Vagina (tissue), 2 donors: ENCODE results near the gene PROSER2. TPM values are rescaled to one million over a fixed set of nuclear protein-coding genes. Genes with fewer than 3 reads are reported as not detected.

Experiments
- DNase-seq, 2 donors: peaks; one replicate each; pipeline ENCODE4 v3.0.0-alpha.2; 2017; ENCODE audit errors: extremely low spot score in 2 of 2
- H3K27ac ChIP-seq: fragments of 200-600 bp; sonication (generic); one replicate; pipeline ENCODE4 v1.5.1; 2019
- H3K27me3 ChIP-seq: fragments of 200-600 bp; sonication (generic); one replicate; pipeline ENCODE4 v1.5.1; 2019
- H3K36me3 ChIP-seq, 2 donors: fragments of 200-600 bp; sonication (generic); one replicate each; pipeline ENCODE4 v1.5.1; 2017 to 2019
- H3K4me1 ChIP-seq: fragments of 200-600 bp; sonication (generic); one replicate; pipeline ENCODE4 v1.5.1; 2019
- H3K4me3 ChIP-seq, 2 donors: fragments of 200-600 bp; sonication (generic); 1 replicate in 1 of 2; 2 replicates in 1 of 2; pipeline ENCODE4 v1.5.1; 2016 to 2019
- H3K9me3 ChIP-seq: fragments of 200-600 bp; sonication (generic); one replicate; pipeline ENCODE4 v1.5.1; 2019
- POLR2A ChIP-seq, 2 donors: fragments of 450-650 bp; IDR thresholded peaks; one replicate each; pipeline ENCODE4 v1.6.1; 2017; ENCODE audit warnings: antibody characterized with exemption in 2 of 2, mild to moderate bottlenecking in 2 of 2, moderate library complexity in 2 of 2
- POLR2AphosphoS5 ChIP-seq, 2 donors: sonication (generic); formaldehyde crosslinking; IDR thresholded peaks; one replicate each; pipeline ENCODE4 v1.9.0; 2017; ENCODE audit warnings: antibody characterized with exemption in 2 of 2, mild to moderate bottlenecking in 2 of 2, low read depth in 1 of 2; ENCODE audit not compliant: insufficient read depth in 1 of 2
- intact Hi-C: fragments of 100-400 bp; cut with DNase I; formaldehyde crosslinking; loops from one replicate; pipeline ENCODE4 v1.15.1; 2023
- total RNA-seq: library from RNA; depleted of rRNA; stranded (reverse); fragments of >200 nt; gene quantifications from one replicate; pipeline ENCODE4 v1.2.3, GENCODE V29; 2016
- TF ChIP-seq, protein P1 (sequence below), 3 experiments: fragments of 450-650 bp in 2 of 3; fragments of 200-600 bp in 1 of 3; sonication (generic) in 1 of 3; IDR thresholded peaks; one replicate each; pipeline ENCODE4 v1.5.1; 2017 to 2019; ENCODE audit warnings: antibody characterized with exemption in 3 of 3, mild to moderate bottlenecking in 2 of 3, moderate library complexity in 2 of 3

The PROSER2 gene
- total RNA-seq, 1 donor from 2014 or later: 8.1 TPM

DNA sequence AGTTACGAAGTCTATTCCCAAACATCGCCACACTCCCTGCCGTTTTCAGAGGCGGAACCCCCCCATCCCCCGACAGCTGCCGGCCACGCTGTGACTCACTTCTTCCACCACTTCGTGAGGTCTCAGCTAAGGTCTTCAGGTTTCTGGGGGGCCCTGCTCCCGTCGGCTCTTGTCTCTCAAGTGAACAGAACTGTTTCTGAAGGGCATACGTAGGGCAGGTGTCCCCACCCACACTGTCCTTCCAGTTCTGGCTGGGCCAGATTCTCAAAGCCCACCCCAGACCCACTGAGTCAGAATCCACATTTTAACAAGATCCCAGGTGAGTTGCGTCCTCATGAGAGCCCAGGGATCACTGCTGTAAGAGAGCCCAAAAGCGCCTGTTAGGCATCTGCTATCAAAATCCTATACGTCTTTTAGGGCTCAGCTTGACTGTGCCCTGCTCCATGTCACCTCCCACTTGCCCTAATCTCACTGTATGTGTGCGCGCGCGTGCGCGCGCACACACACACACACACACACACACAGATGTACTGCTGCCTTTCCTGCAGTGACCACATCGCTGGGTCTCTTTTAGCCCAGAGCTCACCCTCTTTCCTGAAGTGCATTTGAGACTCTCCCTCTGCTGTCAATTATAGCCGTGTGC lies 78.8 kb downstream of the PROSER2 start:
- no peak overlapping the region for H3K27ac ChIP-seq
- H3K4me1 ChIP-seq: no peaks in the 10 kb centered on the region
- H3K9me3 ChIP-seq: no peaks in the 10 kb centered on the region
- no peak for DNase-seq
- H3K4me3 ChIP-seq: no peak overlapping the region
- no peaks in the 10 kb centered on the region for H3K27me3 ChIP-seq
- TF ChIP-seq, protein P1, sequence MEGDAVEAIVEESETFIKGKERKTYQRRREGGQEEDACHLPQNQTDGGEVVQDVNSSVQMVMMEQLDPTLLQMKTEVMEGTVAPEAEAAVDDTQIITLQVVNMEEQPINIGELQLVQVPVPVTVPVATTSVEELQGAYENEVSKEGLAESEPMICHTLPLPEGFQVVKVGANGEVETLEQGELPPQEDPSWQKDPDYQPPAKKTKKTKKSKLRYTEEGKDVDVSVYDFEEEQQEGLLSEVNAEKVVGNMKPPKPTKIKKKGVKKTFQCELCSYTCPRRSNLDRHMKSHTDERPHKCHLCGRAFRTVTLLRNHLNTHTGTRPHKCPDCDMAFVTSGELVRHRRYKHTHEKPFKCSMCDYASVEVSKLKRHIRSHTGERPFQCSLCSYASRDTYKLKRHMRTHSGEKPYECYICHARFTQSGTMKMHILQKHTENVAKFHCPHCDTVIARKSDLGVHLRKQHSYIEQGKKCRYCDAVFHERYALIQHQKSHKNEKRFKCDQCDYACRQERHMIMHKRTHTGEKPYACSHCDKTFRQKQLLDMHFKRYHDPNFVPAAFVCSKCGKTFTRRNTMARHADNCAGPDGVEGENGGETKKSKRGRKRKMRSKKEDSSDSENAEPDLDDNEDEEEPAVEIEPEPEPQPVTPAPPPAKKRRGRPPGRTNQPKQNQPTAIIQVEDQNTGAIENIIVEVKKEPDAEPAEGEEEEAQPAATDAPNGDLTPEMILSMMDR (IDR thresholded peaks at IDR 0.05): no peak
- TF ChIP-seq POLR2A (IDR thresholded peaks at IDR 0.05) (no peak), POLR2AphosphoS5 (IDR thresholded peaks at IDR 0.05; ENCODE audit: insufficient read depth in 1 of 2, low read depth in 1 of 2) (no peak)
- H3K36me3 ChIP-seq: no peaks in the 10 kb centered on the region
- intact Hi-C loops: no loop called here

DNA sequence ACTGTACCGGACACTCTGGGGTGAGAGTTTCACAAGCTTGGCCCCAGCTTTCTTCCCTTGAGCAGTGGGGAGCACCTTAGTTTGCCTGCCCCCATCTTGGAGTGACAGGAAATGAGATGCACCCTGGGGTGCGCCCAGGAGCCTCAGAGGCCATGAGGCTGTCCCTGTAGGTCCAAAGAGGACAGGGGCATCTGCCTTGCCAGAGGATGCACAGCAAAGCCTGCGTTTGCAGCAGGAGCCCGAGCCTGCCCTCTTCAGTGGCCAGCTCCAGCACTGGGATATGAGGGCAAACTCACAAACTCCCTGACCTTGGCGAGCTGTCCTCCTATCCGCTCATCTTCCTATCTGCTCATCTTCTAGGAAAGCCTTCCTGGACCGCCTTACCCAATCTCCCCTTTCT lies 79.5 kb downstream of the PROSER2 start:
- no peaks in the 10 kb centered on the region for H3K36me3 ChIP-seq

DNA sequence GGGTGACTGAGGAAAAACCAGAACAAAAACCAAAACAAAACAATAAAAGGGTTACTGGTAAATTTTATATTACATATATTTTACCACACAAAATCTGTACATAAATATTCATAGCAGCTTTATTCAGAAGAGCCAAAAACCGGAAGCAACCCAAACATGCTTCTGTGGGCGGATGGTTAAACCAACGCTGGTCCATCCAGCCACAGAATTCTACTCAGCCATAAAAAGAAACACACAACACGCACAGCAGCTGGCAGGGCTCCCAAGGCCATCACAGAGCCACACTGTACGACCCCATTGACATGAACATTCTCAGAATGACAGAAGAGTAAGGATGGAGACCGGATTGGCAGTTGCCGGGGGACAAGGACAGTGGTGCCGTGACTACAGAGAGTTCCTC lies 83.6 kb downstream of the PROSER2 start:
- intact Hi-C loops: no loop called here
- no peaks in the 10 kb centered on the region for H3K27me3 ChIP-seq
- DNase-seq: no peak
- TF ChIP-seq POLR2AphosphoS5 (IDR thresholded peaks at IDR 0.05; ENCODE audit: insufficient read depth in 1 of 2, low read depth in 1 of 2) (no peak), POLR2A (IDR thresholded peaks at IDR 0.05) (no peak)
- no peaks in the 10 kb centered on the region for H3K4me1 ChIP-seq
- no peaks in the 10 kb centered on the region for H3K9me3 ChIP-seq
- no peak overlapping the region for H3K27ac ChIP-seq
- no peaks in the 10 kb centered on the region for H3K36me3 ChIP-seq
- no peak overlapping the region for H3K4me3 ChIP-seq

More for the DNA sequence above, 79.5 kb downstream of the PROSER2 start:
- Histone ChIP-seq H3K4me3 (no peak overlapping the region), H3K4me1 (no peaks in the 10 kb centered on the region), H3K27me3 (no peaks in the 10 kb centered on the region), H3K9me3 (no peaks in the 10 kb centered on the region), H3K27ac (no peak overlapping the region)
- TF ChIP-seq POLR2AphosphoS5 (IDR thresholded peaks at IDR 0.05; ENCODE audit: insufficient read depth in 1 of 2, low read depth in 1 of 2): no peak
- no peak for TF ChIP-seq POLR2A (IDR thresholded peaks at IDR 0.05)
- TF ChIP-seq, protein P1 (IDR thresholded peaks at IDR 0.05): no peak
- no peak for DNase-seq
- intact Hi-C loops: no loop called here

DNA sequence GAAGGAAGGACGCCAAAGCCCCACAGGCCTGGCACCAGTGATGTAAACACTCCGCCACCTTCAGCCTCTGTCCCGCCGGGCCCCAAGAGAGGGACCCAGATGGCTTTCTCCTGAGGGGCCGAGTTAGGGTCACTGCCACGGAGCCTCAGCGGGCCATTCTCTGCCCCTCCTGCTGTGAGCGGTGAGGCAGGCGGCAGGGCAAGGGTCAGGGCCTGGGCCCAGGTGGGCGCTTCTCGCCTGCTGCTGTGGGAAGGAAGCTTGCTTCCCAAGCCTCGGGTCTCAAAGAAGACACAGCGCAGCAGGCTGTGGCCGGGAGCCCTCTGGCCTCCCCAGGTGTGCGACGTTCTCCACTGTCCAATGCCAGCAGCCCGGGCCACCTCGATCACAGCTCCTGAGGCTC lies 84.8 kb downstream of the PROSER2 start:
- no peak for DNase-seq
- Histone ChIP-seq H3K27me3 (no peaks in the 10 kb centered on the region), H3K27ac (no peak overlapping the region), H3K4me3 (no peak overlapping the region), H3K36me3 (no peaks in the 10 kb centered on the region), H3K4me1 (no peaks in the 10 kb centered on the region), H3K9me3 (no peaks in the 10 kb centered on the region)
- intact Hi-C loops: no loop called here
- TF ChIP-seq POLR2A (IDR thresholded peaks at IDR 0.05): no peak
- TF ChIP-seq POLR2AphosphoS5 (IDR thresholded peaks at IDR 0.05; ENCODE audit: insufficient read depth in 1 of 2, low read depth in 1 of 2): no peak
- TF ChIP-seq, protein P1 (IDR thresholded peaks at IDR 0.05): no peak

DNA sequence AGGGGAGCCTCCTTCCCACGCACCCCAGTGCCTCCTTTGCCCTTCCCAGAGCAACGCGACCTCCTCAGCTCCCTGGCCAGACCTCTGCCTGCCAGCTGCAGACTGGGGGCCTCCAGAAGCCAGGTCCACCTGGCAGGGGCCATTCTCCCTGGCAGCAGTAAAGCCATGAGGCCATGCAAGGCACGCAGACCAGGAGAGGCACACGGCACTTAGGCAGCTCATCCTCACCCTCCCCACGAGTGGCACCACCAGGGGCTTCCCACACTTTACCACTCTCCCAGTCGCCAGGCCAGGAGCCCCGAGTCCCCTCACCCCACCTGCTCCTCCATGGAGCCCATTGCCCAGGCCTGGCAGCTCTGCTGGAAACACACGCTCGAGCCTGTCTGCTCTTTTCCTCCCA lies 85.4 kb downstream of the PROSER2 start:
- no peaks in the 10 kb centered on the region for H3K9me3 ChIP-seq
- intact Hi-C loops: no loop called here

More for the DNA sequence above, 85.4 kb downstream of the PROSER2 start:
- TF ChIP-seq POLR2A (IDR thresholded peaks at IDR 0.05) (no peak), POLR2AphosphoS5 (IDR thresholded peaks at IDR 0.05; ENCODE audit: insufficient read depth in 1 of 2, low read depth in 1 of 2) (no peak)
- TF ChIP-seq, protein P1 (IDR thresholded peaks at IDR 0.05): no peak
- no peak for DNase-seq
- H3K27ac ChIP-seq: no peak overlapping the region
- H3K36me3 ChIP-seq: no peaks in the 10 kb centered on the region
- H3K4me3 ChIP-seq: no peak overlapping the region
- H3K4me1 ChIP-seq: no peaks in the 10 kb centered on the region
- H3K27me3 ChIP-seq: no peaks in the 10 kb centered on the region
